ENCODE measurements around the gene IFI27L2.

The IFI27L2 gene

DNA sequence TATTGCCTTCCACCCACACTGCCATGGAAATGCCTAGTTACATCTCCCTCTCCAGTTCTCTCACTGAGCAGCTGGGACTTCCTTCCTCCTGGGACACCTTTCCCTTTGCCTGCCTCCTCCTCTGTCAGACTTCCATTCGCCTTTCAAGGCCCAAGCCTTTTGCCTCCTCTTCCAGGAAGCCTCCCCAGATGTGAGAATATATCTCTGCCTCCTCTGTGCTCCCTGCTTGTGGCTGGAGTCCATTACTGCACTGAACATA is 3.1 kb downstream of the IFI27L2 start:
- no peaks in the 10 kb centered on the region for H3K9me3 ChIP-seq (ENCODE audit: severe bottlenecking)
- no peaks in the 10 kb centered on the region for H3K27me3 ChIP-seq (ENCODE audit: insufficient read depth, low read depth, severe bottlenecking)
- no peak overlapping the region for H3K27ac ChIP-seq
- TF ChIP-seq, protein P1, sequence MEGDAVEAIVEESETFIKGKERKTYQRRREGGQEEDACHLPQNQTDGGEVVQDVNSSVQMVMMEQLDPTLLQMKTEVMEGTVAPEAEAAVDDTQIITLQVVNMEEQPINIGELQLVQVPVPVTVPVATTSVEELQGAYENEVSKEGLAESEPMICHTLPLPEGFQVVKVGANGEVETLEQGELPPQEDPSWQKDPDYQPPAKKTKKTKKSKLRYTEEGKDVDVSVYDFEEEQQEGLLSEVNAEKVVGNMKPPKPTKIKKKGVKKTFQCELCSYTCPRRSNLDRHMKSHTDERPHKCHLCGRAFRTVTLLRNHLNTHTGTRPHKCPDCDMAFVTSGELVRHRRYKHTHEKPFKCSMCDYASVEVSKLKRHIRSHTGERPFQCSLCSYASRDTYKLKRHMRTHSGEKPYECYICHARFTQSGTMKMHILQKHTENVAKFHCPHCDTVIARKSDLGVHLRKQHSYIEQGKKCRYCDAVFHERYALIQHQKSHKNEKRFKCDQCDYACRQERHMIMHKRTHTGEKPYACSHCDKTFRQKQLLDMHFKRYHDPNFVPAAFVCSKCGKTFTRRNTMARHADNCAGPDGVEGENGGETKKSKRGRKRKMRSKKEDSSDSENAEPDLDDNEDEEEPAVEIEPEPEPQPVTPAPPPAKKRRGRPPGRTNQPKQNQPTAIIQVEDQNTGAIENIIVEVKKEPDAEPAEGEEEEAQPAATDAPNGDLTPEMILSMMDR (IDR thresholded peaks at IDR 0.05; ENCODE audit: low read depth, low read length) = no peak
- DNase-seq = no peak
- H3K4me3 ChIP-seq (ENCODE audit: low read depth, low read length) = no peak overlapping the region
- H3K36me3 ChIP-seq = no peaks in the 10 kb centered on the region

DNA sequence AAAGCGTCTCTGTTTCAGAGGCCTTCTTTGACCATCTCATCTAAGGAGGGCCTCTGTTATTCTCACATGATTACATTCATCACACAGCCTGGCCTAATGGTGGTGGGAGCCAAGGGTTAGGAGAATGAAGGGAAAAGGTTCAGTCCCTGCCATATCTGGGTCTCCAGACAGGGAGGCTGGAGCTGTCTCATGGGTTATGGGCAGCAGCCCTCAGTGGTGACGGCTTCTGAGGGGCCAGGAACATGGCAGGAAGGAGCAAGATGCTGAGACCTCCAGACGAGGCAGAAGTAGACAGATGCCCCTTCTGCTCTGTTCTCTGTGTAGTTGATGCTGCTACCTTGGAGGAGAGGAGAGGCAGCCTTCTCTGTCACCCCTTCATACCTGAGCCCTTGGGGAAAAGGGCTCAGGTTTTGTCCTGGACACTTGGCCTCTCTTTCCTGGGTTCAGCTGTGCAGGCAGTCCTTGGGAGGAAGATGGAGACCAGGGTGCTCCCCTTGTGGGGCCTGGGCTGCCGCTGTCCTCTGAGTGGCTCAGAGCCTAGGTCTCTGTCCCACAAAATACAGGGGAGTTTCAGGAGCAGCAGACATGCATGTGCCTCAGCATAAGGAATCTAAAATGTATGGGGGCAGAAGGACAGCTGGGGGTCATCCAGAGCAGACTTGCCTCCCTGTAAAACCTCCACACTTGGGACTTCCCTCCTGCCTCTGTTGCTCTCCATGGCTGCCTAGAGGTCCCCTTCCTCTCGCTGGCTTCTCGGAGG is 3.6 kb downstream of the IFI27L2 start:
- TF ChIP-seq, protein P1 (IDR thresholded peaks at IDR 0.05; ENCODE audit: low read depth, low read length) = no peak
- H3K36me3 ChIP-seq = no peaks in the 10 kb centered on the region
- no peaks in the 10 kb centered on the region for H3K9me3 ChIP-seq (ENCODE audit: severe bottlenecking)
- no peak overlapping the region for H3K27ac ChIP-seq
- no peak overlapping the region for H3K4me3 ChIP-seq (ENCODE audit: low read depth, low read length)
- DNase-seq = no peak
- H3K27me3 ChIP-seq (ENCODE audit: insufficient read depth, low read depth, severe bottlenecking) = no peaks in the 10 kb centered on the region

DNA sequence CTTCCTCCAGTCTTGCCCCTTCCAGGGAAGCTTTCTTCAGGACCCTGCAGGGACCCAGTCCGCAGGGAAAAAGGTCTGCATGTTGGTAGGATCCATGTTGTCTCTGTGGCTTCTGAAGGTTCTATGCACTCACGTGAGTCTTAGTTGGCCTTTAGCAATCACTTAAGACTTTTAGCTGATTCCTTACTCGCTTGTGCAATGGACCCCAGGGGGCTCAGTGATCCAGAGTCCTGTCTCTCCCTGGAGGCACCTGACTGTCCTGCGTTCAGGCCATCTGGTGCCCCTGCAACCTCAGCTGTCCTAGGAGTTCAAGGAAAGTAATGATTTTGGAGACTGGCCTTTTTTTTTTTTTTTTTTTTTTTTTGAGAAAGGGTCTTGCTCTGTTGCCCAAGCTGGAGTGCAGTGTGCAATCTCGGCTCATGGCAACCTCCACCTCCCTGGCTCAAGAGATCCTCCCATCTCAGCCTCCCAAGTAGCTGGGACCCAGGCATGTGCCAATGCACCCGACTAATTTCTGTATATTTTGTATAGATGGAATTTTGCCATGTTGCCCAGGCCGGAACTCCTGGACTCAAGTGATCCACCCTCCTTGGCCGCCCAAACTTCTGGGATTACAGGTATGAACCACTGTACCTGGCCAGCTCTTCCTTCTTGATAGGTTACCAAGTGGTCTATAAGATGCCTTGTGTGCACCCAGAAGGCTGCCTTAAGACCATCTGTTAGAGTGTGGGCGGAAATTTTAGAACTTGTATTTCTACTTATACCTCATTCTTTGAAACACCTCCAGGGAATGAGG is 4.6 kb downstream of the IFI27L2 start:
- no peak for DNase-seq
- Histone ChIP-seq H3K4me3 (ENCODE audit: low read depth, low read length) (no peak overlapping the region), H3K9me3 (ENCODE audit: severe bottlenecking) (no peaks in the 10 kb centered on the region), H3K36me3 (no peaks in the 10 kb centered on the region), H3K27ac (no peak overlapping the region), H3K27me3 (ENCODE audit: insufficient read depth, low read depth, severe bottlenecking) (no peaks in the 10 kb centered on the region)
- TF ChIP-seq, protein P1 (IDR thresholded peaks at IDR 0.05; ENCODE audit: low read depth, low read length) = no peak

DNA sequence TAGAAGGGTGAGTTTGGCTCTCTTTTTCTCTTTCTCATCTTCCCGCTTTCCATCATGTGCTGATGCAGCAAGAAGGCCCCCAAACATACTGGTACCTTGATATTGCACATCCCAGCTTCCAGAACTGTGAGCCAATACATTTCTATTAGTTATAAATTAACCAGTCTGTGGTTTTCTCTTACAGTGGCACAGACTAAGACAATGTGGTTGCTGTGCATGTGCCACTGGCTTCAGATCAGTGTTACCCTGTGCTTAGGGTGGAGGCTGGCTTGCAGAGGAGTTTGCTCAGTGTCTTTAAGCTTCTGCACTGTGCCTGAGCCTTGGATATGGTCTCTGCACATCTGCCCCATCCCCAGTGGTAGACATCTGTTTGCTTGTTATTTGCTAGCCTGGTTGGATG is 5.5 kb downstream of the IFI27L2 start:
- H3K36me3 ChIP-seq = no peaks in the 10 kb centered on the region
- H3K9me3 ChIP-seq (ENCODE audit: severe bottlenecking) = no peaks in the 10 kb centered on the region
- H3K27ac ChIP-seq = no peak overlapping the region
- TF ChIP-seq, protein P1 (IDR thresholded peaks at IDR 0.05; ENCODE audit: low read depth, low read length) = no peak
- H3K27me3 ChIP-seq (ENCODE audit: insufficient read depth, low read depth, severe bottlenecking) = no peaks in the 10 kb centered on the region
- no peak overlapping the region for H3K4me3 ChIP-seq (ENCODE audit: low read depth, low read length)
- DNase-seq = no peak

DNA sequence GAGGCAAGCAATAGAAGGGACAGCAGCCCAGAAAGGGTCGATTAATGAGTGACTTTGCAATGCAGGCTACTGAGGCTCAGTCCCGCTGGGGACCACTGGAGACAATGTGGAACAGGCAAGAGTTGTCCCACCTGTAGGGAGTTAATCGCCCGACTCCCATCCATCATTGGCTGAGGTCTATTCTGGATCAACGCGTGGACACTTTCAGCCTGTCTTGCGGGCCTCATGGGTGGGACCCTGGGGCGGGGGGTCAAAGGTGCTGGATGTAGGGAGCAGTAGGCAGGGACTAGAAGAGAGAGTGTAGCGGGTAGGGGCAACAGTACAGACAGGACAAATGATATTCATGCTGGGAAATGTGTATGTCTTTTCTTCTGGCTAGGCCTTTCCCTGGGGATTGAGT is 6.1 kb downstream of the IFI27L2 start:
- Histone ChIP-seq H3K36me3 (no peaks in the 10 kb centered on the region), H3K4me3 (ENCODE audit: low read depth, low read length) (no peak overlapping the region), H3K9me3 (ENCODE audit: severe bottlenecking) (no peaks in the 10 kb centered on the region), H3K27ac (no peak overlapping the region), H3K27me3 (ENCODE audit: insufficient read depth, low read depth, severe bottlenecking) (no peaks in the 10 kb centered on the region)
- TF ChIP-seq, protein P1 (IDR thresholded peaks at IDR 0.05; ENCODE audit: low read depth, low read length) = no peak
- DNase-seq = peak; percentile 4
